Amygdala (tissue), 56 donors: ENCODE measurements around the gene ZNF423.

Experiments used
- DNase-seq, 56 donors: peaks; one replicate each; lab custom pipeline; 2025; lab: John Stamatoyannopoulos, UW

The ZNF423 gene

DNA sequence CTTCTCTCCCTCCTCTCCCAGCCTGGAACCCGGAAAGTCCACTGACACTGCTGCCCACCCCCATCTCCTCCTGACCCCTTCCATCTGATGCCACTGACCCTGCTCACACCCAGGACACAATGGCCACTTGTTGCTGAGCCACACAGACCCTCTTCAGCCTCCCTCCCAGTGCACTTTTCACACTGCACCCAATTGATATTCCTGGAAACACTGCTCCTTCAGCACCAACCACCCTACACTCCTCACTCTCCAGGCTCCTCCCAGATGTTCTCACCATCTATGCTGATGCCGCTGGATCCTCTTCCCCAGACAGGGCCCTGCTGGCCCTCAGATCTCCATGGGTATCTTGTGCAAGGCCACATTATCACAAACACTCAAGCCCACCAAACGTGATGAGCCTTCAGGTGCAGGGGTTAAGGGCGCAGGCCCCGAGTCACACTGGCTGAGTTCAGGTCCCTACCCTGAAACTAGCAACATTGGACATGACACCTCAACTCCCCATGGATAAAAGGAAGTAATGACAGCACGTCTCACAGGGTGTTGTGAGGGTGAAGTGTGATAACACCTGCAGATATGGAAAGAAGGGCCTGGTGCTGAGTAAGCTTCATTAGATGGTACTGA lies 238.1 kb downstream of the ZNF423 start:
- DNase-seq: no peak

DNA sequence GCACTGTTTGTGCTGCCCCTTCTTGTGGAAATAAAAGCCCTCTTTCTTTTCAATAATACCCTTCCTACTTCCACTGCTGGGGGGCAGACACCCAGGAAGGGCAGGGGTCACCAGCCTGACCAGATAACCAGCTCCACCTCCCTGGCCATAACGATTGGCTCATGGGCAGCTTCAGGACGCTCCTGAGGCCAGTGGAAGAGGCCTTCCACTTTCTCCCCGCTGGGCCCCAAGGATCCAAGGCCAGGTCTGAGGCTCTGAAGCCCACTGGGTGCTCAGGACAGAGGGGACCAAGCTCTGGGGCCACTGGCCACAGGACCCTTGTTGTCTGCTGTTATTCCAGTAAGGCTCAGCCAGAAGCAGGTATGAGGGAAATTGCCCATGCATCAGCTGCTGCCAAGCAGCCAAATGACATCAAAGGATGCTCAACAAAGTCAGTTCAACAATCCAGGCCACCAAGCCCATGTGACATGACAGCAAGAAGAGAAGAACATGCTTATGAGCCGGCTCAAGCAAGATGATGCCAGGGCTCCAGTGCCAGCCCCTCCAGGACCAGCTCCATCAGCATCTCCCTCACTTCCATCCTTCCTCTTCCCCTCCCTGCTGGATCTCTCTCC lies 238.8 kb downstream of the ZNF423 start:
- DNase-seq: no peak

DNA sequence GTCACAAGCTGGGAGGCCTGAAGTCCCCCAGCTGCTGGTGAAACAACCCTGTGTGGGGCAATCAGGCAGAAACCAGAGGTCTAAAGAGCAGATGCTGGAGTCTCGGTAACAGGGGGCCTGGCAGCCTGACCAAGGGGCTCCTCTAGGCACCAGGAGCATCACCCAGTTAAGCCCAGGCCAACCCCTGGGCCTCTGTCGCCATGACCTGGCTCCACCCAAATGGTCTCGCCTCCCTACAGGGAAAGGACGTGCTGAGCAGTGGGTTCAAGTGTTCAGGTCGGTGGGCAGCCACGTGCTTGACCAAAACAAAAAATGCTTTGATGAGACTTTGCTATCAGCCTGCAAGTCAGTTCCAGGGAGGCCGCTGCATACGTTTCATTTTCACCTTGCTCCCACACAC lies 240.3 kb downstream of the ZNF423 start:
- no peak for DNase-seq

DNA sequence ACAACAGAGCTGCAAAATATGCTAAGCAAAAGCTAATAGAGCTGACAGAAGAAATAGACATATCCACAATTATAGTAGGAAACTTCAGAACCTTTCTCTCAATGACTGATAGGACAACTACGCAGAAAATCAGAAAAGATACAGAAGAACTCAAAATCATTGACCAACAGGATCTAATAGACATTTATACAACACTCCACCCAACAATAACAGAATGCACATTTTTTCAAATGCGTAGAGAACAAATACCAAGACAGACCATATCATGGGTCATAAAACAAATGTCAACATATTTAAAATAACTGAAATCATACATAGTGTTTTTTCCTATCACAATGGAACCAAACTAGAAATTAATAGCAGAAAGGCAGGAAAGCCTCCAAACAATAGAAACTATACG lies 244.9 kb downstream of the ZNF423 start:
- no peak for DNase-seq

DNA sequence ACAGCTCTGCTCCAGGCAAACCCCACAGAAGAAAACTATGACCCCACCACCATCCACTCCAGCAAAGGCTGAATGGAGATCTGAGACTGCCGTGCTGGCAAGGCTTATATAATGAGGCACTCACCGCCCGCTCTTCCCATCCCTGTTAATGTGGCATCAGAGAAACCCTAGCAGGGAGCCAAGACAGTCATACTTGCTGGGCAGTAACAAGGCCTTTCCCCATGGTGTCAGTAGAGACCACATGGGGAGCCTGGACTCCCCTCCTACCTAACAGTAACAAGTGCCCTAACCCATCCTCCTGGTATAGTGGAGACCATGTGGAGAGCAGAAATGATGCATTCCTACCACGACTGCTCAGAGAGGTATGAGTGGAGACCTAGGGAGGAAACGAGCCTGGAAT lies 247.1 kb downstream of the ZNF423 start:
- DNase-seq: peak in 4 of 56 donors; percentile 14 to 20 (median 18)

DNA sequence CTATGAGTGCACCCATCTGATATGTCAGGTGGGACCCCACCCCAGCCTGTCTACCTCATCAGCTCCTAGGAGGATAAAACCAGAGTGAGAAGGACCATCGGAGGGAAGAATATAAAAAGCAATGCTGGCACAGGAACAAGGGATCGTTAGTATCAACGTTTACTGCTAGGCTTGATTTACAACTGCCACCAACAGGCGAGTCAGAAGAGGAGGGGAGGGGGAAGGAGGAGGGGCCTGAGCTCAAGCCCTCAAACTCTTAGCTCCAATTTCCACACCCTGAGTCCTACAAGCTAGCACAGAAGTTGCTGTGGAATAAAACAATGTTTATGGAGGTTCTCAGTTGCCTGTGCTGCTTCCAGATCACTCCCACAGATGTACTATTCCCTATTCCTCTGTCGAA lies 247.8 kb downstream of the ZNF423 start:
- no peak for DNase-seq

DNA sequence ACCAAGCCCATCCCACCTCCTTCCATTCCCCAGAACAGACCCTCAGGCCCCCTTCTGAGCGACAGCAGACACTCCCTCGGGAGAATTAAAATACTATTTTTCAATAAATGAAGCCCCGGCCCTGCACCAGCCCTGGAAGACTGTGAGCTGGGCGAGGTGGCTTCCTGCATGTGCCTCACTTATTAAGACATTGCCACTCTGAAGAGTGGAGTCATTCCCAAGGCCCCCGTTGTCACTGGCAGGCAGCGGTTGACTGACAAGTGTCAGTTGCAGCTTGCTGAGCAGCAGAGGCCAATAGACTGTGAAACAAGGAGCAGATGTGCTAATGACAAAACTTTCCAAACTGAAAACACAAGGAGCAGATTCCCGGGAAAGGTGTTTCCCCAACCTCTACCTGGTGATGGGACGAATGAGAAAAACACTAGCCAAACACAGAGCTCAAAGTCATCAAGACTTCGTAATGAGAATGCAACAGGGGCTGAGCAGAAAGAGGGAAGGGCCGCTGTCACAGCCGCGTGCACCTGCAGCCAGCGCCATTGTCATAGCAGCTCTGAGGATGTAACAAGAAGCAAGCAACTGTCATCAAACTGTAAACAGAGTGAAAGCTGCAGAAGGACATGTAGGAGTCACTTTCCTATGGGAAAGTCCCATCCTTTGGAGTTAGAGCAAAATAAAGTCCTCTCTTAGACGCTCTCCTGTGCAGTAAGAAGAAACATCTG lies 250.2 kb downstream of the ZNF423 start:
- no peak for DNase-seq

DNA sequence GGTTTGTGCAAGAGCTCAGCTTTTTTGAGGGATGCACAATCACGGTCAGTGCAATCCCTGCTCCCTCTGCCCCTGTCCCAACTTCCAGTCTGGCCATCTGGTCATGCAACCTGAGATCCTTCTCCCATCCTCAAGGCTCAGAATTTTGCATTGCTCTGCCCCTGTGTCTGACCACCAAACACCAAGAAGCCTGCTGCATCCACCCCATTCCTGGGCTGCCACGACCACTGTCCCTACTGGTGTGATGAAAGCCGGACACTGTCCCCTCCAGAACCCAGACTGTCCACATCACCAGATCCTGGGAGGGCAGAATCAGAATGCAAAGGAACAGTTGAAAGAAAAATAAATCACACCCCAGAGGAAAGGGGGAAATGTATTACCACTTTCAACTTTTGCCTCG lies 251.3 kb downstream of the ZNF423 start:
- DNase-seq: no peak

DNA sequence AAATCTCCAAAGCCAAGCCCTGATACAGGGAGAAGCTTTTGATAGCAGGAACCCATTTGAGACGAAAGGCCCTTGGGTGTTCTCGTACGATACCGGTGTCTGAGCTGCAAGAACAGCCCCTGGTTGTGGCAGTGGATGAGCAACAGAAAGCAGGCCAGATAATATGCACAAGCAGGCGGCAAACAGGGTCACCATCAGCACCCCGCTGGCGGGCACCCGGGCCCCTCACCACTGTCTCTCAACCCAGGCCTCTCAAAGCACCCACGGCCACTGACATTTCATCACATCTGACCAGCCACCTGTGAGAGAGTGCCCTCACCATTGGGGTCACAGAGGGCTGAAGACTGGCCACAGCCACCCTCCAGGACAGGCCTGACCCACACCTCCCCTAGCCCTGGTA lies 252.0 kb downstream of the ZNF423 start:
- DNase-seq: no peak

DNA sequence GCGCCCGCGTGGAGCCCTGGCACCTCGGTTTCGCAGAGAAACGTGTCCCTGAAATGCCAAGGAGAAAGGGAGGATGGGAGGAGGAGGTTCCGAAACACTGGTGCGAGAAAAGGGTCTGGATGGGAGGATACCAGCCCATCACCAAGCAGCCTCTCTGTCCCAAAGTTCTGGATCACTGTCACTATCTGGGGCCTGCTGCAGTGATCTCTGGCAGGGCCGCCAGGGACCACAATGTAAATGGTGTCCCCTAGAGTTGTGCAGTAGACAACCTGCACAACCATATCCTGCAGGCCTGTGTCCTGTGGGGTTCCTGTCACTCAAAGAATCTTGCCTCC lies 253.0 kb downstream of the ZNF423 start:
- no peak for DNase-seq

DNA sequence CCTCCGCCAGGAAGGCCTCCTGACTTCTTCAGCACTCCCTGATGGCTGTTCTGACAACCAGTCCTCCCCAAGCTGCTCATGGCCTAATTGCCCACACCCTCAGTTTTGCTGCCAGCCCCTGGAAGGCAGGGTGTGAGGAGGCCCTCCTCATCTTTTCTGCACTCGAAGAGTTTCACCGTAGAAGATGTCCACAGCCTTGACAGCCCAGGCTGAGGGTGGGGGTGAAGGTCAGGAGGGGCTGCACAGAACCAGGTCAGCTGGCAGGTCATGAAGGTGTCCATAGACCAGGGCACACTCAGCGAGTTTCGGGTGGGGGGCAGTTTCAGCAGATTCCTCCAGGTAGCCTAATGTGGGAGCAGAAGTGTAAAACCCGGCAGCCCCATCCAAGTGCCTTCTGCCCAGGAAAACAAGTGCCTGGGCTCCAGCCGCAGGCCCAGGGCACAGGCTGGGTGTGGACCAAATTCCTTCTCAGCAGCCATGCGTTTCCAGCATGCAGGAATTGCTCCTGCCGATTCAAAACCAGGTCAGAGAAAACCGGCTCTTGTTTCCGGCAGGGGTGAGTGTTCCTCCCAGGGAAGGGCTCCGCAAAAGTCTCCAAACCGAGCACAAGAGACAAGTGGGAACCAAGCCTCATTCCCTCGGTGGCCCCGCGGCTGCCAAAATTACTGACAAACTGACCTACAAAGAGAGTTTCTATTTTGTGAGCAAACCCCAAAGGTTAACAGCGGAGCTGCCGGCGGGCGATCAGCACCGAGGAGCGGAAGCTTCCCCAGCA lies 253.5 kb downstream of the ZNF423 start:
- peak in 2 of 56 donors; percentile 9 to 20 for DNase-seq

DNA sequence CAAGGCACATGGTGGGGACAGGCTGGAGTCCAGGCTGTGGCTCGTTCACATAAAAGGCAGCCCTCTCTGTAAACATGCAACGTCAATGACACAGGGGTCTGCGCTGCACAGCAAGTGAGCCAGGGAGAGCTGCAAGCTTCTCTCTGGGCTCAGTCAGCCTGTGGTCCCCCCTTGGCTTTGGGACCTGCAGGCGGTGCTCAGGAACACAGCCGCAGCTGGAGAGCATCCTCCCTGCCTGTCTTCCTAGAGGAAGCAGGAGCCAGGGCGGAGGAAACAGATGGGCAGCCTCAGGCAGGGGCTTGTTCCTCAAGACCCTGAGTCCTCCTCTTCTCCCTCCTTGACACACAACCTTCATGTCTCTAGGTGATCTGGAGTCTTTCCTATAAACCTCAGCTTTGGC lies 254.3 kb downstream of the ZNF423 start:
- DNase-seq: no peak

DNA sequence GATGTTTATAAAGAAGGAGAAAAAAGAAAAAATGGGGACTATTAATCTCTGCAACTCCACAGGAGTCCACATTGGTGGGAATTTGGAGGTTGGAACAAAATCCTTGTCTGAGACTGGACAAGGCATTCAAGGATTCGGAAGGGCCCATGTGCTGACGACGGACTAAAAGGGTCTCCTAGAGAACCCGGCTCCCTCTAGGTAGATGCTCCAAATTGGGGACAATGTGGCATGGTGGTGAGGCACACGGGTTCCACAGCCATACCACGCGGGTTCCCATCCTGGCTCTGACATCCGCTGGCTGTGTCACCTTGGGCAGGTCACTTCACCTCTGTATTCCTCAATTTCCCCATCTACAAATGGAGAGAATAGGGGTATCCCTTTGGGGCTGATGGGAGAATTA lies 254.9 kb downstream of the ZNF423 start:
- no peak for DNase-seq

DNA sequence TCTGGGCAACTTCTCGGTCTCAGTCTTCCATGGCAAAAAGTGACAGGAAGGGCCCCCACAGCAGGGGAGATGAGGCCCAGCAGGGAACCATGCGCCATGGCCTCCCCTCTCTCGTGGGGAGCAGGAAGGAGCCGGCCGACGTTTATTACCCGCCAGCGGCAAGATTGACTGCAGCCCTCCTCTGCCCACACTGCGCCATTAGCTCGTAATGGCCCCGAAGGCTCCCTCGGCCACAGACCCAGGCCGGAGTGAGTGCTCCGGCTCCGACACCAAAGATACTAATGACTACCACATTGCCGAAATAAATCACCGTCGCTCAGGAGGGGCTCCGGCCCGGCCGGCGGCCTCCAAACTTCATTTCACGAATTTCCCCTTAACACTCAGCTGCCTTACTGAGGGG lies 255.4 kb downstream of the ZNF423 start:
- DNase-seq: no peak

DNA sequence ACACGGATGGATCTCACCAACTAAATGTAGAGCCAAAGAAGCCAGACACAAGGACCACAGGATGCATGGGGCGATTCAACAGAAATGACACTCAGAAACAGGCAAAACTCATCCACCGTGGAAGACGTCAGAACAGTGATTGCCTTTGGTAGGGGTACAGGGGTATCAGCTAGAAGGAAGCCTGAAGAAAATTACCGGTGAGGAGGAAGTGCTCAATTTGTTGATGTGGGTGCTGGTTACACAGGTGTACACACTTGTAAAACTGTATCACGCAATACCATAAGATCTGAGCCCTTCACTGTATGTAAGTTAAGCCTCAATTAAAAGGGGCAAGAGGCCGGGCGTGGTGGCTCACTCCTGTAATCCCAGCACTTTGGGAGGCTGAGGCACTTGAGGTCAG lies 256.2 kb downstream of the ZNF423 start:
- DNase-seq: no peak

DNA sequence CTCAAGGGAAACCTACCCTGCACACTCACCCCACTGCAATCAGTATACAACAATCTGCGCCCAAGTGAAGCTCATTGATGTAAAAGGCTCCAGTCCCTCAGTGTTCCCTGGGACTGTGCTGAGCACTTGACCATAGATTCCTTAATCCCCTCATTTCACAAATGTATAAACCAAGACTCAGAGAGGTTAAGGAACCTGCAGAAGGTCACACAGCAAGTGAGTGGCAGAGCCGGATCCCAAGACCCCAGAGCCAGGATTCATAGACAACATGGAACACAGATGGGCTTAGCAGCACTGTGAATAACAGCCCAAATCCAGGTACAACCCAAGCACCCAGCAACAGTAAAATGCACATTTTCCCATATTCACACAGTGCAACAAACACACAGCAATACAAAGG lies 256.6 kb downstream of the ZNF423 start:
- no peak for DNase-seq

DNA sequence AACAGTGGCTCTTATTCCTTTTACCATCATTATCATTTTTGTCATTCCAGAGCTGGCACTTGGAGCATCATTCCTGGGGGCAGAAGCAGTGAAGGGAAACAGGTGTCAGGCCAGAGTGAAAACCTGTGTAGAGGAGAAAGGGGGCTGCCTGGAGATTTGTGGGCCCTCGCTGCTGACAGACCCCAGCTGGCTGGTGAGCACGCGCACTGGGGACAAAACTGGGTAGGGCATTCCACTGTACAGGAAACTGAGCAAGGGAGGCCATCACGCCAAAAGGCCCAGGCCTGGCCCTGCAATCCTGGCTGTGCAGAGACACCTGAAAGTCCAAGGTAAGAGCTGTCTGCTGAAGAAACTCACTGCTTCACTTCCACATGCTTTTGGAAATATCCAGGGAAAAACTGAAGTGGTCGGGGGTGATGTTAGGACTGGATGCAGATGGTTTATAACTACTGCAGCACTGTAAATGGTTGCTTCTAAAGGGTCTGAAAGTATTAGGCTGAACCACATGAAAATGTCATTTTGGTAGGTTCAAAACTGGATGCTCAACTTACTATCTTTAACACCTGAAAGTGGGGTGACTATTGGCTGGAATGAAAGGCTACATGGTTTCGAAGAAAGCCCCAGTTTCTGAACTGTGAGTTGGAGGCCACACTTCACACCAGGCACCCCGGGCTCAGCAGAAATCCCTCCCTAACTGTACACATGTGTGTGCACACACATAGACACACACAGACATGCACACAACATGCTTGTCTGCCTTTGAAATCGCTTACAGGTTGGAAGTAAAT lies 257.3 kb downstream of the ZNF423 start:
- no peak for DNase-seq

DNA sequence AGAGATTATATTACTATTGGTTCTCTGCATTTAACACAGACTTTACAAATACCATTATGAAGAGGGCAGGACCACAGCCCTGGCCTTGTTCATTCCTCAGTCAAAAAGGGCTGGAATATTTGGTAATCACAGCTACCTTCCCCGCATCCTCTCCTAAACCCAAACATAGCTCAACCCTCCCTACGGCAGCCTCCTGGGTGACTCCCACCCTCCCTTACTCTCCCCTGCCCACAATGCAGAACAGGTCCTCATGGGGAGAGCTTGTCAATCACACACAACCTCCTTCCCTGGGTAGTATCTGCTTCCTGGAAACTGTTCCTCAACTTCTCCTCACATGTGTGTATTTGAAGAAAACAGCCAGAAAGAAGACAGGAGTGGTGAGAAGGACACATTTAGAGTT lies 258.1 kb downstream of the ZNF423 start:
- no peak for DNase-seq

DNA sequence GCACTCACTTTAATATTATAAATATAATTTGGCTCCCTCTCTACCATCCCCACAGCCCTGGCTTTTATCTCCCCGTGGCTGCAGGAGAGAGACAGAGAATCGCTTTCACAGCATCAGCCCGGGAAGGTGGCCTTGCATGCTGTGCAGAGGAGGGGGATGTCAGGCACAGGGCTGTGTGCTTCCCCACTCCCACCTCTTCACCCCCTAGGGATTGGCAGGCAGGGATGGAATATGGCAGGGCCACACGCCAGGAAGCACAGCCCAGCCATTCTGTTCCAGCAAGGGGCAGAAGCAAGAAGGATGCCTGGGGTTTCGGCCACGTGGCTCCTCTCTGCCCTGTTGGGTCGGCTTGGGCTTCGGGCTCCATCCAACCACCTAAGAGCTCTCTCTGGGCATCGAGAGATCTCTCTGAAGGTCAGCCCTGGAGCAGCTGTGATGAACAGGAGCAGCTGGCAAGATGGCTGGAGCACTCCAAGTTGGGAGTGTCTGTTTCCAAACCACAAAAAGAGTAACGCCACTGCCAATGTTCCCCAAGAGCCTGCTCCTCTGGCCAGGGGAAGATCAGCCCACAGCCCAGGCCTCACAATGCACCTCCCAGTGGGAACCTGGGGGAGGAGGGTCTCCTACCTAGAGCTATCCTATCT lies 259.1 kb downstream of the ZNF423 start:
- DNase-seq: no peak

DNA sequence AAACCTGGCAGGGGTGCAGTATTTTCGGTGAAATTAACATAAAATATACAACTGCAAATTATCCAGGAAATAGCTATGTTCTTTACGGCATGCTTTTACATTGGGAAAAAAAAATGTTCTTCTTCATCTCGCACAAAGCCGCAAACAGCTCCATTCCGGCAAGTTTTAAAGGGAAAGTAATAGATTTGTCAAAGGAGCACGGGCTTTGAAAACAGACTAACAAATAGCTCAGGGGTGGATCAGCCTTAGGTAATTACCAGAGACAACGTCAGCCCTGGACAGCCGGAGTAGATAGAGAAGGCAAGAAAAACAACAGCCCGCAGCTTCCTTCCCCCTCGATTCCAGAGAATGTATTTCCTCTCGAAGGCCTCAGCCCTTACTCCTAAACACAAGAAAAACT lies 259.8 kb downstream of the ZNF423 start:
- DNase-seq: no peak
